ENCODE results near the gene EIF3B.
"Not testable (repeated sequence)": the region's sequence is repeated elsewhere in the genome, so short reads cannot be mapped to it uniquely, and the experiment has no call there.

The EIF3B gene

DNA sequence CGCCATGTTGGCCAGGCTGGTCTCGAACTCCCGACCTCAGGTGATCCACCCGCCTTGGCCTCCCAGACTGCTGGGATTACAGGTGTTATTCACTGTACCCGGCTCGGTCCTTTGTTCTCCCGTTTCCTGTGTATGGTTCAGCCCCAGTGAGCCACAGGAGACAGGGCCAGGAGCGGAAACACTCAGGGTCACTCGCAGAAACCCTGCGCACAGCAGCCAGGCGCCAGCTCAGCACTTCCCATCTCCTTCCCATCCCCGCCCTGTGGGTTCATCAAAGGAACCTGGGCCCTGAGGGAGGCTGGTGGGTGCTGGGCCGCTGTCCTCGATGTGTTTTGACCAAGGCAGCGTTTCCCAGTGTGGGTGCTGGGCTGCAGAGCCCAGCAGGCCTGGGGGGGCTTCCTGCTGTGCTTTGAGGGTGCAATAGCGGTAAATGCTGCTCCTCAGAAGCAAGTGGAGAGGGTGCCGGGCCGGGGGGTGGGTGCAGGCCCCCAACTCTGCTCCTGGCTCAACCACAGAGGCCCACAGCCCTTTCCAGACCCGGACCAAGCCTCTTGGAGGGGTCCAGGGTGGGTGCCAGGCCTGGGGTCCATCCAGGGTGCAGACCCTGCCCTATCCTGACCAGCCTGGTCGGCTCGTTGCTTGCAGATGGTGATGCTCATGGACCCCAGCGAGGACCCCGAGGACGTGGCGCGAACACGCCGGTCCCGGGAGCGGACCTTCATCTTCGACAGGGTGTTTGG is 33.4 kb downstream of the EIF3B start:
- Histone ChIP-seq H3K9ac (ENCODE audit: low read length) (no peak overlapping the region), H3K4me1 (ENCODE audit: low read length) (no peaks in the 10 kb centered on the region), H3K4me2 (ENCODE audit: low read depth, low read length) (no peak overlapping the region), H3K36me3 (replicated peaks; ENCODE audit: insufficient read depth, low read length) (no peaks in the 10 kb centered on the region), H3K27me3 (replicated peaks; ENCODE audit: insufficient read depth, low read length) (no peaks in the 10 kb centered on the region), H3K79me2 (ENCODE audit: low read length) (no peaks in the 10 kb centered on the region), H3K9me3 (replicated peaks; ENCODE audit: insufficient read depth, low read length) (no peaks in the 10 kb centered on the region), H3K27ac (ENCODE audit: low read length) (no peak overlapping the region), H3K4me3 (ENCODE audit: low read length) (no peak overlapping the region), H3F3A (ENCODE audit: insufficient read depth, low read length) (no peaks in the 10 kb centered on the region), H2AFZ (ENCODE audit: low read length) (no peak overlapping the region), H4K20me1 (ENCODE audit: insufficient read depth, low read length) (no peaks in the 10 kb centered on the region), H3K9me2 (replicated peaks; ENCODE audit: insufficient read depth, low read length) (no peaks in the 10 kb centered on the region)
- TF ChIP-seq CTCF (IDR thresholded peaks at IDR 0.05; ENCODE audit: low read length) (no peak), EZH2 (optimal IDR thresholded peaks at IDR 0.05; ENCODE audit: low read depth, low read length) (no peak), EZH2phosphoT487 (IDR thresholded peaks at IDR 0.05; ENCODE audit: low read length) (no peak)
- DNase-seq, result no peak

DNA sequence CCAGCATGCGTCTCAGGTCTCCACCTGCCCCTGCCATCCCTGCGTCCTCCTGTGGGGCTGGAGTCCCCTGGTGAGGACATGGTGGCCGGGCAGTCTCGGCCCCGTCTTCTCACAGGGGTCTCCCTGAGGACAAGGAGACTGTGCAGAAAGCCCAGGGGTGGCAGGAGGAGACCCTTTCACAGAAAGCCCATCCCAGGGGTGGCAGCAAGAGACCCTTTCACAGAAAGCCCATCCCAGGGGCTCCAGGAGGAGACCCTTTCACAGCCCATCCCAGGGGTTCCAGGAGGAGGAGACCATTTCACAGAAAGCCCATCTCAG is 34.0 kb downstream of the EIF3B start:
- Histone ChIP-seq H3K4me2 (ENCODE audit: low read depth, low read length) (no peak overlapping the region), H3K27ac (ENCODE audit: low read length) (no peak overlapping the region), H3K9me3 (replicated peaks; ENCODE audit: insufficient read depth, low read length) (no peaks in the 10 kb centered on the region)

DNA sequence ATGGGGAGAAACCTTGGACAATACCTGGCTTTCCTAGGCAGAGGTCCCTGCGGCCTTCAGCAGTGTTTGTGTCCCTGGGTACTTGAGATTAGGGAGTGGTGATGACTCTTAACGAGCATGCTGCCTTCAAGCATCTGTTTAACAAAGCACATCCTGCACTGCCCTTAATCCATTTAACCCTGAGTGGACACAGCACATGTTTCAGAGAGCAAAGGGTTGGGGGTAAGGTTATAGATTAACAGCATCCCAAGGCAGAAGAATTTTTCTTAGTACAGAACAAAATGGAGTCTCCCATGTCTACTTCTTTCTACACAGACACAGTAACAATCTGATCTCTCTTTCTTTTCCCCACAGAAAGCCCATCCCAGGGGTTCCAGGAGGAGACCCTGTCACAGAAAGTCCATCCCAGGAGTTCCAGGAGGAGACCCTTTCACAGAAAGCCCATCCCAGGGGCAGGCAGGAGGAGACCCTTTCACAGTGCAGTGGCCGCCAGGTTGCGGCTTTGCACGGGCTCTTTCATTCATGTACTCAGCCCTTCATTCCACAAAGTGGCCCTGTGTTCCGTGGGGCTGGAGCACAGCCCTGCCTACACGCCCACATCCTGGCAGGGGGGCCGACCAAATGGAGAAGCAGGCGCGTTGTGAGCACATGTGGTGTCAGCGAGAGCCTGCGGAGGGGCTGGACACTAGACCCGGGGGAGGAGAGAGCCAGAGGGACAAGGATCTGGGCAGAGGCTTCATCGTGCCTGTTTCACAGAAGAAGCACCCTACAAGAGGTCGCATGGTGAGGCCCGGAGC is 35.6 kb downstream of the EIF3B start:
- H4K20me1 ChIP-seq (ENCODE audit: insufficient read depth, low read length); DNase-seq; H2AFZ ChIP-seq (ENCODE audit: low read length); H3K9ac ChIP-seq (ENCODE audit: low read length); H3K27ac ChIP-seq (ENCODE audit: low read length); H3K36me3 ChIP-seq (replicated peaks; ENCODE audit: insufficient read depth, low read length); H3F3A ChIP-seq (ENCODE audit: insufficient read depth, low read length); H3K4me2 ChIP-seq (ENCODE audit: low read depth, low read length); H3K9me2 ChIP-seq (replicated peaks; ENCODE audit: insufficient read depth, low read length); H3K79me2 ChIP-seq (ENCODE audit: low read length); H3K4me1 ChIP-seq (ENCODE audit: low read length); H3K27me3 ChIP-seq (replicated peaks; ENCODE audit: insufficient read depth, low read length); H3K9me3 ChIP-seq (replicated peaks; ENCODE audit: insufficient read depth, low read length); H3K4me3 ChIP-seq (ENCODE audit: low read length): not testable (repeated sequence)

More for the DNA sequence above, 34.0 kb downstream of the EIF3B start:
- H3K79me2 ChIP-seq (ENCODE audit: low read length), result no peaks in the 10 kb centered on the region
- no peak overlapping the region for H2AFZ ChIP-seq (ENCODE audit: low read length)
- no peak overlapping the region for H3K9ac ChIP-seq (ENCODE audit: low read length)
- no peaks in the 10 kb centered on the region for H3K27me3 ChIP-seq (replicated peaks; ENCODE audit: insufficient read depth, low read length)
- no peaks in the 10 kb centered on the region for H4K20me1 ChIP-seq (ENCODE audit: insufficient read depth, low read length)
- no peaks in the 10 kb centered on the region for H3K36me3 ChIP-seq (replicated peaks; ENCODE audit: insufficient read depth, low read length)
- no peak overlapping the region for H3K4me3 ChIP-seq (ENCODE audit: low read length)
- no peaks in the 10 kb centered on the region for H3K9me2 ChIP-seq (replicated peaks; ENCODE audit: insufficient read depth, low read length)
- TF ChIP-seq CTCF (IDR thresholded peaks at IDR 0.05; ENCODE audit: low read length), result no peak
- no peak for TF ChIP-seq EZH2phosphoT487 (IDR thresholded peaks at IDR 0.05; ENCODE audit: low read length)
- TF ChIP-seq EZH2 (optimal IDR thresholded peaks at IDR 0.05; ENCODE audit: low read depth, low read length), result no peak
- no peaks in the 10 kb centered on the region for H3F3A ChIP-seq (ENCODE audit: insufficient read depth, low read length)
- no peak for DNase-seq
- no peaks in the 10 kb centered on the region for H3K4me1 ChIP-seq (ENCODE audit: low read length)

GRCh38 chr7:2393706-2394105 is 39.1 kb downstream of the EIF3B start:
- Histone ChIP-seq H3K27ac (ENCODE audit: low read length) (no peak overlapping the region), H3K9me2 (replicated peaks; ENCODE audit: insufficient read depth, low read length) (no peaks in the 10 kb centered on the region)

More at GRCh38 chr7:2393706-2394105, 39.1 kb downstream of the EIF3B start:
- Histone ChIP-seq H3K9me3 (replicated peaks; ENCODE audit: insufficient read depth, low read length) (no peaks in the 10 kb centered on the region), H3K4me2 (ENCODE audit: low read depth, low read length) (no peak overlapping the region), H3K79me2 (ENCODE audit: low read length) (no peaks in the 10 kb centered on the region), H3K4me3 (ENCODE audit: low read length) (no peak overlapping the region), H3K36me3 (replicated peaks; ENCODE audit: insufficient read depth, low read length) (no peaks in the 10 kb centered on the region), H3K4me1 (ENCODE audit: low read length) (no peaks in the 10 kb centered on the region), H2AFZ (ENCODE audit: low read length) (no peak overlapping the region), H3K9ac (ENCODE audit: low read length) (no peak overlapping the region), H4K20me1 (ENCODE audit: insufficient read depth, low read length) (no peaks in the 10 kb centered on the region), H3K27me3 (replicated peaks; ENCODE audit: insufficient read depth, low read length) (no peaks in the 10 kb centered on the region), H3F3A (ENCODE audit: insufficient read depth, low read length) (no peaks in the 10 kb centered on the region)
- TF ChIP-seq CTCF (IDR thresholded peaks at IDR 0.05; ENCODE audit: low read length) (no peak), EZH2 (optimal IDR thresholded peaks at IDR 0.05; ENCODE audit: low read depth, low read length) (no peak), EZH2phosphoT487 (IDR thresholded peaks at IDR 0.05; ENCODE audit: low read length) (no peak)
- DNase-seq, result no peak

Data from MM.1S (cell line).